Measurements from ENCODE around the gene TMEM79.

Gene TMEM79

GRCh38 chr1:156282479-156283222 is 1.5 kb upstream of the TMEM79 start, which contains the start of gene SMG5:
Gene SMG5, minus strand, starts transcription at chr1:156282825. Its CDS starts 145 bp downstream, at chr1:156282680.
- H3F3A ChIP-seq (ENCODE audit: low read depth), result no peaks in the 10 kb centered on the region
- H3K27me3 ChIP-seq (ENCODE audit: insufficient read depth, low read length, poor library complexity, severe bottlenecking), result no peaks in the 10 kb centered on the region
- peak within 1 kb of the TSS; percentile 82 for H3K9ac ChIP-seq (ENCODE audit: low read depth, low read length, poor library complexity, severe bottlenecking)
- TF ChIP-seq CTCF (conservative IDR thresholded peaks at IDR 0.05; ENCODE audit: low read length) (no peak), EZH2phosphoT487 (IDR thresholded peaks at IDR 0.05; ENCODE audit: borderline replicate concordance) (no peak)
- peaks cover 15% of the 10 kb centered on the region for H3K36me3 ChIP-seq (ENCODE audit: insufficient read depth, low read length)
- no peaks in the 10 kb centered on the region for H3K9me3 ChIP-seq (ENCODE audit: insufficient read depth, low read depth, low read length)
- peak within 1 kb of the TSS; percentile 79 for H3K4me3 ChIP-seq (ENCODE audit: low read length, poor library complexity, severe bottlenecking)
- peak within 1 kb of the TSS; percentile 83 for H2AFZ ChIP-seq (ENCODE audit: low read length)
- peaks cover 57% of the 10 kb centered on the region for H3K79me2 ChIP-seq (ENCODE audit: insufficient read depth, low read length)
- peaks cover 36% of the 10 kb centered on the region for H4K20me1 ChIP-seq (ENCODE audit: insufficient read depth, low read length, poor library complexity, severe bottlenecking)
- H3K4me2 ChIP-seq (ENCODE audit: low read depth, low read length, poor library complexity, severe bottlenecking), result peak within 1 kb of the TSS; percentile 97
- H3K9me2 ChIP-seq (replicated peaks; ENCODE audit: low read depth, low read length), result no peaks in the 10 kb centered on the region
- H3K4me1 ChIP-seq (ENCODE audit: insufficient read depth, low read length, poor library complexity, severe bottlenecking), result peaks cover 31% of the 10 kb centered on the region

- peaks cover 48% of the 10 kb centered on the region for H3K79me2 ChIP-seq (ENCODE audit: insufficient read depth, low read length)
- peaks cover 31% of the 10 kb centered on the region for H3K4me1 ChIP-seq (ENCODE audit: insufficient read depth, low read length, poor library complexity, severe bottlenecking)
- H3K36me3 ChIP-seq (ENCODE audit: insufficient read depth, low read length), result peaks cover 6% of the 10 kb centered on the region
- H3K9ac ChIP-seq (ENCODE audit: low read depth, low read length, poor library complexity, severe bottlenecking), result peak overlapping the region; percentile 82
- peak overlapping the region; percentile 79 for H3K4me3 ChIP-seq (ENCODE audit: low read length, poor library complexity, severe bottlenecking)
- TF ChIP-seq CTCF (conservative IDR thresholded peaks at IDR 0.05; ENCODE audit: low read length), result no peak
- TF ChIP-seq EZH2phosphoT487 (IDR thresholded peaks at IDR 0.05; ENCODE audit: borderline replicate concordance), result no peak
- no peaks in the 10 kb centered on the region for H3K27me3 ChIP-seq (ENCODE audit: insufficient read depth, low read length, poor library complexity, severe bottlenecking)
- H4K20me1 ChIP-seq (ENCODE audit: insufficient read depth, low read length, poor library complexity, severe bottlenecking), result peaks cover 36% of the 10 kb centered on the region
- no peaks in the 10 kb centered on the region for H3K9me3 ChIP-seq (ENCODE audit: insufficient read depth, low read depth, low read length)
- H3K4me2 ChIP-seq (ENCODE audit: low read depth, low read length, poor library complexity, severe bottlenecking), result peak overlapping the region; percentile 86
- H3F3A ChIP-seq (ENCODE audit: low read depth), result no peaks in the 10 kb centered on the region
- no peaks in the 10 kb centered on the region for H3K9me2 ChIP-seq (replicated peaks; ENCODE audit: low read depth, low read length)
- peak overlapping the region; percentile 83 for H2AFZ ChIP-seq (ENCODE audit: low read length)
These were observed 604 bp upstream of the TMEM79 start for GRCh38 chr1:156283521-156283920.

GRCh38 chr1:156284757-156285156 is 632 bp downstream of the TMEM79 start:
- TF ChIP-seq EZH2phosphoT487 (IDR thresholded peaks at IDR 0.05; ENCODE audit: borderline replicate concordance) (no peak), CTCF (conservative IDR thresholded peaks at IDR 0.05; ENCODE audit: low read length) (no peak)
- no peak overlapping the region for H3K4me3 ChIP-seq (ENCODE audit: low read length, poor library complexity, severe bottlenecking)
- no peaks in the 10 kb centered on the region for H3F3A ChIP-seq (ENCODE audit: low read depth)
- H3K4me2 ChIP-seq (ENCODE audit: low read depth, low read length, poor library complexity, severe bottlenecking), result peak overlapping the region; percentile 86
- H3K36me3 ChIP-seq (ENCODE audit: insufficient read depth, low read length), result no peaks in the 10 kb centered on the region; the same call in 1 of the 2 replicates
- peaks cover 25% of the 10 kb centered on the region for H4K20me1 ChIP-seq (ENCODE audit: insufficient read depth, low read length, poor library complexity, severe bottlenecking)
- H3K79me2 ChIP-seq (ENCODE audit: insufficient read depth, low read length), result peaks cover 36% of the 10 kb centered on the region
- H3K27me3 ChIP-seq (ENCODE audit: insufficient read depth, low read length, poor library complexity, severe bottlenecking), result no peaks in the 10 kb centered on the region
- no peaks in the 10 kb centered on the region for H3K9me3 ChIP-seq (ENCODE audit: insufficient read depth, low read depth, low read length)
- H3K9me2 ChIP-seq (replicated peaks; ENCODE audit: low read depth, low read length), result no peaks in the 10 kb centered on the region
- no peak overlapping the region for H3K9ac ChIP-seq (ENCODE audit: low read depth, low read length, poor library complexity, severe bottlenecking)
- no peak overlapping the region for H2AFZ ChIP-seq (ENCODE audit: low read length)
- H3K4me1 ChIP-seq (ENCODE audit: insufficient read depth, low read length, poor library complexity, severe bottlenecking), result peaks cover 28% of the 10 kb centered on the region
